Stimulated activated naive CD8-positive, alpha-beta T cell treated with anti-CD3 and anti-CD28 coated beads, Interleukin-15, Interleukin-2, amounts not matched to agents 100 ng/mL and 50 ng/mL, for 24 hours (primary cell): ENCODE results near the gene CUEDC1.
"Not testable (repeated sequence)": the region's sequence is repeated elsewhere in the genome, so short reads cannot be mapped to it uniquely, and the experiment has no call there.

Experiments used
- H3K27ac Mint-ChIP-seq: one replicate; pipeline ENCODE4 v1.8.0; 2021; ENCODE audit warnings: mild to moderate bottlenecking, mixed read lengths
- H3K27me3 Mint-ChIP-seq: one replicate; pipeline ENCODE4 v1.8.0; 2021; ENCODE audit warnings: mixed read lengths
- H3K36me3 Mint-ChIP-seq: one replicate; pipeline ENCODE4 v1.8.0; 2021; ENCODE audit warnings: low read depth, mixed read lengths
- H3K4me1 Mint-ChIP-seq: one replicate; pipeline ENCODE4 v1.8.0; 2021; ENCODE audit warnings: low read depth, mixed read lengths
- H3K4me3 Mint-ChIP-seq: one replicate; pipeline ENCODE4 v1.8.0; 2021; ENCODE audit warnings: mild to moderate bottlenecking, mixed read lengths
- H3K9me3 Mint-ChIP-seq: one replicate; pipeline ENCODE4 v1.8.0; 2021; ENCODE audit warnings: mixed read lengths

Gene CUEDC1

GRCh38 chr17:57860414-57860999 is 94.7 kb downstream of the CUEDC1 start:
- Mint-ChIP-seq H3K36me3 (no peaks in the 10 kb centered on the region), H3K27ac (no peak overlapping the region), H3K4me3 (peak overlapping the region; percentile 77), H3K27me3 (peaks cover 33% of the 10 kb centered on the region), H3K4me1 (peaks cover 10% of the 10 kb centered on the region), H3K9me3 (no peaks in the 10 kb centered on the region)

- Mint-ChIP-seq H3K4me3 (no peak overlapping the region), H3K27me3 (peaks cover 33% of the 10 kb centered on the region), H3K9me3 (no peaks in the 10 kb centered on the region), H3K36me3 (no peaks in the 10 kb centered on the region), H3K4me1 (peaks cover 10% of the 10 kb centered on the region), H3K27ac (no peak overlapping the region)
Observed at GRCh38 chr17:57859601-57860413, 95.4 kb downstream of the CUEDC1 start.

DNA sequence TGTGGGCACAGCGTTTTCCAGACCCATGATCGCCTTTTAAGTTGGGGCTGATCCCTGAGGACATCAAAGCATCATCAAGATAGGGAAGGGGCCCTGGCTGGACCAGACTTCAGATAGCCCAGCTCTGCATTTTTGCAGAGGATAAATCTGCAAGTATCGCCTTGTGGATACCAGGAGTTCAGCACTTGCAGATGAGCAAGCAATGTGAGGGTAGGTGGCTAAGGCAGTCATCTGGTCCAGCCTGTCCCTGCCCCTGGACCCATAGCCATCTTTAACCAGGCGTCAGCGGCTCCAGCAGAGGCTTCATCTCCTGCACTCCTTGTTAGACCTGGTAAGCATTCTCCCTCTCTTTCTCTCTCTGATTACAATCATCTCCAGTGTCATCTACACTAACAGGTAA is 96.4 kb downstream of the CUEDC1 start:
- no peaks in the 10 kb centered on the region for H3K9me3 Mint-ChIP-seq
- H3K4me1 Mint-ChIP-seq = peaks cover 10% of the 10 kb centered on the region
- no peak overlapping the region for H3K4me3 Mint-ChIP-seq
- peaks cover 28% of the 10 kb centered on the region for H3K27me3 Mint-ChIP-seq
- no peak overlapping the region for H3K27ac Mint-ChIP-seq
- no peaks in the 10 kb centered on the region for H3K36me3 Mint-ChIP-seq

DNA sequence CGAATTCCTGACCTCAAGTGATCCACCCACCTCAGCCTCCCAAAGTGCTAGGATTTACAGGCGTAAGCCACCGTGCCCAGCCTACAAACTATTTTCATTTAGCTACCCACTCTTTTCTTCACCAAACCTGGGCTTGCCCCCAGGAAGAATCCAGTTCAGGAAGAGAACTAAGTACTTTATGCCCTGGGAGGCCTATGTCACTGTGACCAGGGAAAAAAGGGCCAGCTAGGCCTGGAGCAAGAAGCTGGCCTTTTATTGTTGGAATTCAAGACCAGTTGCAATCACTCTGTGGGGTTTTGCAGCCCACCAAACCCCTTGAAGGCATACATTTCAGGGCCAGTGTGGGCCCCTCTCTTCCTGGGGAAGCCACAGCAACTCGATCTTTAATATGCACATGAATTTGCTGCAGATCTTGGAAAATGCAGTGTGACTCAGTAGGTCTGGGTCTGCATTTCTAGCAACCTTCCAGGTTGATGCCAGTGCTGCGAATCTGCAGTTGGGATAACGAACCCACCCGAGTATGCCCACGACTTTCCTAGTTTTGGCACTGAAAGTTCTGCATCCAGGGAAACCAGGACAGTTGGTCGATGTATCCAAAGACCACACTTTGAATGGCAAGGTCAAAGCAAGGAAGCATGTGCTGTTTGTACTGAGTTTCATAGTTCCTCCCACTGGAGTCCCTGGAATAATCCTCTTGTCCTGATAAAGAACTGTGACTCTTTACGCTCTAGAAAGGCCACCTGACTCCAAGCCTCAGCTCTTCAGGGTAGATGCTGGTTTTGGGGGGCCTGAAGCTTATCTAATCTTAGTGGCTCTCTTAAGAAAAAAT is 98.2 kb downstream of the CUEDC1 start:
- Mint-ChIP-seq H3K27me3 (peaks cover 22% of the 10 kb centered on the region), H3K27ac (no peak overlapping the region), H3K36me3 (no peaks in the 10 kb centered on the region), H3K9me3 (no peaks in the 10 kb centered on the region), H3K4me3 (no peak overlapping the region), H3K4me1 (peaks cover 10% of the 10 kb centered on the region)

- Mint-ChIP-seq H3K27me3 (peaks cover 14% of the 10 kb centered on the region), H3K4me1 (peaks cover 13% of the 10 kb centered on the region), H3K9me3 (no peaks in the 10 kb centered on the region), H3K27ac (no peak overlapping the region), H3K36me3 (no peaks in the 10 kb centered on the region), H3K4me3 (no peak overlapping the region)
Observed at GRCh38 chr17:57855391-57856035, 99.7 kb downstream of the CUEDC1 start.

- H3K36me3 Mint-ChIP-seq = peaks cover 11% of the 10 kb centered on the region
- H3K4me1 Mint-ChIP-seq = peaks cover 29% of the 10 kb centered on the region
- peaks cover 3% of the 10 kb centered on the region for H3K27me3 Mint-ChIP-seq
- H3K4me3 Mint-ChIP-seq = no peak overlapping the region
- H3K9me3 Mint-ChIP-seq = no peaks in the 10 kb centered on the region
- H3K27ac Mint-ChIP-seq = no peak overlapping the region
Observed at GRCh38 chr17:57853695-57854094, 101.5 kb downstream of the CUEDC1 start.

GRCh38 chr17:57852955-57853328 is 102.3 kb downstream of the CUEDC1 start:
- Mint-ChIP-seq H3K27me3 (no peaks in the 10 kb centered on the region), H3K4me1 (peaks cover 37% of the 10 kb centered on the region), H3K4me3 (no peak overlapping the region), H3K27ac (no peak overlapping the region), H3K36me3 (peaks cover 11% of the 10 kb centered on the region), H3K9me3 (no peaks in the 10 kb centered on the region)

GRCh38 chr17:57852092-57852954 is 102.9 kb downstream of the CUEDC1 start:
- Mint-ChIP-seq H3K27ac (no peak overlapping the region), H3K27me3 (no peaks in the 10 kb centered on the region), H3K4me3 (peak overlapping the region; percentile 26), H3K4me1 (peaks cover 37% of the 10 kb centered on the region), H3K36me3 (peaks cover 11% of the 10 kb centered on the region), H3K9me3 (no peaks in the 10 kb centered on the region)

DNA sequence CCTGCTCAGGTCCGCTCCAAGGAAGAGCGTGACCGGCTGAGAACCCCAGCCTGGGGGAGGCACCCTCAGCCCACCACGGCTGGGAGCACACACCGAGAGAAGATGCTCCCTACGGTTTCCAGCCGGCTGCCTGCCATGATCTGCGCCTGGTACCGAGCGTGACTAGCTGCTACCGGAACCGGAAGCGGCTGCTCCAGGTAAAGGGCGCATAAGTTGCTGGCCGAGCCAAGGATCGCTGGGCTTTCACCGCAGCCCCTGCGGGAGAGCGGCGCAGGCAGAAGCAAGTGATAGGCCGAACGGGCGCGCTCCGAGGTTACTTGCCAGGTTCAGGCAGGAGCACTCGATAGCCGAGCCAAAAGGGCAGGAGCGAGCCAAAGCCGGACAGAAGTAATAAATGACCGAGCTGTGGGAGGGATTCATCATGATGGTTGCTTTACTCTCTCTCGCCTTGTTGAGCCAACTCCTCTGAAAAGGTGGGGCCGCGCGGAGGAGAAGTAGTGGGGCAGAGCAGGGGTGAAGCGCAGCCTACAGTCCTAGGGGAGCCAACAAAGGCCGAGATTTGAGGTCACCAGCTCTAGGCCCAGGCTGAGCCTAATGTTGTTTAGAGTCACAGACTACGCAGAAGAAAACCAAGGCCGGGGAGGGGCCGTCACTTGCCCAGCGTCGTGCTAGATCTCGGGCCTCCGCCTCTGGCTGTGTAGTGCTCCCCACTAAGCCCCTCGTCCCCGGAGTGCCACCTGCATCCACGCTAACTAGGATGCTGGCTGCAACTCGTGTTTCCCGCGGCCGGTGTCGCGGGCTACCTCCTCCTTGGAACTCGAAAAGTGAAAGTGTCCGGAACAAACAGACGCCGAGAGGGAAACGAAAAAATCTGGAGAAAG is 105.1 kb downstream of the CUEDC1 start, which contains the start of gene MRPS23:
Gene MRPS23 (minus strand): TSS at position 171 of the 881 bp plus-strand sequence. CDS start 34 bp downstream, at position 137.
- Mint-ChIP-seq H3K4me1 (peaks cover 46% of the 10 kb centered on the region), H3K9me3 (no peaks in the 10 kb centered on the region), H3K36me3 (peaks cover 23% of the 10 kb centered on the region), H3K27ac (peak within 1 kb of the TSS; percentile 98), H3K27me3 (no peaks in the 10 kb centered on the region), H3K4me3 (peak within 1 kb of the TSS; percentile 97)

GRCh38 chr17:57849163-57849873 is 105.9 kb downstream of the CUEDC1 start:
- Mint-ChIP-seq H3K27me3 (no peaks in the 10 kb centered on the region), H3K27ac (peak overlapping the region; percentile 98), H3K4me1 (peaks cover 49% of the 10 kb centered on the region), H3K9me3 (no peaks in the 10 kb centered on the region), H3K4me3 (peak overlapping the region; percentile 97), H3K36me3 (peaks cover 26% of the 10 kb centered on the region)

DNA sequence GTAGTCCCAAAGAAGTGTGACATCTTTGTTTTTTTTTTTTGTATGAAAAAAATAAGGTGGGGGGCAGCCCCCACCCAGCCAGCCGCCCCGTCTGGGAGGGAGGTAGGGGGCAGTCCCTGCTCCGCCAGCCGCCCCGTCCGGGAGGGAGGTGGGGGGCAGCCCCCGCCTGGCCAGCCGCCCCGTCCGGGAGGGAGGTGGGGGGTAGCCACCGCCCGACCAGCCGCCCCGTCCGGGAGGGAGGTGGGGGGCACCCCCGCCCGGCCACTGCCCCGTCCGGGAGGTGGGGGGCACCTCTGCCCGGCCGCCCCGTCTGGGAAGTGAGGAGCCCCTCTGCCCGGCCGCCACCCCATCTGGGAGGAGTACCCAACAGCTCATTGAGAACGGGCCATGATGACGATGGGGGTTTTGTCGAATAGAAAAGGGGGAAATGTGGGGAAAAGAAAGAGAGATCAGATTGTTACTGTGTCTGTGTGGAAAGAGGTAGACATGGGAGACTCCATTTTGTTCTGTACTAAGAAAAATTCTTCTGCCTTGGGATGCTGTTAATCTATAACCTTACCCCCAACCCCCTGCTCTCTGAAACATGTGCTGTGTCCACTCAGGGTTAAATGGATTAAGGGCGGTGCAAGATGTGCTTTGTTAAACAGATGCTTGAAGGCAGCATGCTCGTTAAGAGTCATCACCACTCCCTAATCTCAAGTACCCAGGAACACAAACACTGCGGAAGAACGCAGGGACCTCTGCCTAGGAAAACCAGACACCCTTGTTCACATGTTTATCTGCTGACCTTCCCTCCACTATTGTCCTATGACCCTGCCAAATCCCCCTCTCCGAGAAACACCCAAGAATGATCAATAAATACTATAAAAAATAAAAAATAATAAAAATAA is 108.9 kb downstream of the CUEDC1 start:
- peaks cover 53% of the 10 kb centered on the region for H3K4me1 Mint-ChIP-seq
- H3K36me3 Mint-ChIP-seq = peaks cover 36% of the 10 kb centered on the region
- H3K27ac Mint-ChIP-seq = not testable (repeated sequence)

GRCh38 chr17:57842280-57842679 is 112.9 kb downstream of the CUEDC1 start:
- peaks cover 21% of the 10 kb centered on the region for H3K4me1 Mint-ChIP-seq
- H3K27ac Mint-ChIP-seq = peak overlapping the region; percentile 6
- H3K27me3 Mint-ChIP-seq = no peaks in the 10 kb centered on the region
- peaks cover 49% of the 10 kb centered on the region for H3K36me3 Mint-ChIP-seq
- no peak overlapping the region for H3K4me3 Mint-ChIP-seq
- H3K9me3 Mint-ChIP-seq = no peaks in the 10 kb centered on the region

More for the DNA sequence above, 108.9 kb downstream of the CUEDC1 start:
- H3K9me3 Mint-ChIP-seq, H3K4me3 Mint-ChIP-seq, H3K27me3 Mint-ChIP-seq: not testable (repeated sequence)
